ENCODE results near the gene WDFY3. TPM values are rescaled to one million over a fixed set of nuclear protein-coding genes. Genes with fewer than 3 reads are reported as not detected.

Gene WDFY3
- total and polyA plus RNA-seq, 9 of the 15 experiments (the other 6 are each of a cell fraction or from before 2014, with no cell fraction given) = 0.58 to 13.5 (median 9.4) TPM

- TF ChIP-seq, protein P1, sequence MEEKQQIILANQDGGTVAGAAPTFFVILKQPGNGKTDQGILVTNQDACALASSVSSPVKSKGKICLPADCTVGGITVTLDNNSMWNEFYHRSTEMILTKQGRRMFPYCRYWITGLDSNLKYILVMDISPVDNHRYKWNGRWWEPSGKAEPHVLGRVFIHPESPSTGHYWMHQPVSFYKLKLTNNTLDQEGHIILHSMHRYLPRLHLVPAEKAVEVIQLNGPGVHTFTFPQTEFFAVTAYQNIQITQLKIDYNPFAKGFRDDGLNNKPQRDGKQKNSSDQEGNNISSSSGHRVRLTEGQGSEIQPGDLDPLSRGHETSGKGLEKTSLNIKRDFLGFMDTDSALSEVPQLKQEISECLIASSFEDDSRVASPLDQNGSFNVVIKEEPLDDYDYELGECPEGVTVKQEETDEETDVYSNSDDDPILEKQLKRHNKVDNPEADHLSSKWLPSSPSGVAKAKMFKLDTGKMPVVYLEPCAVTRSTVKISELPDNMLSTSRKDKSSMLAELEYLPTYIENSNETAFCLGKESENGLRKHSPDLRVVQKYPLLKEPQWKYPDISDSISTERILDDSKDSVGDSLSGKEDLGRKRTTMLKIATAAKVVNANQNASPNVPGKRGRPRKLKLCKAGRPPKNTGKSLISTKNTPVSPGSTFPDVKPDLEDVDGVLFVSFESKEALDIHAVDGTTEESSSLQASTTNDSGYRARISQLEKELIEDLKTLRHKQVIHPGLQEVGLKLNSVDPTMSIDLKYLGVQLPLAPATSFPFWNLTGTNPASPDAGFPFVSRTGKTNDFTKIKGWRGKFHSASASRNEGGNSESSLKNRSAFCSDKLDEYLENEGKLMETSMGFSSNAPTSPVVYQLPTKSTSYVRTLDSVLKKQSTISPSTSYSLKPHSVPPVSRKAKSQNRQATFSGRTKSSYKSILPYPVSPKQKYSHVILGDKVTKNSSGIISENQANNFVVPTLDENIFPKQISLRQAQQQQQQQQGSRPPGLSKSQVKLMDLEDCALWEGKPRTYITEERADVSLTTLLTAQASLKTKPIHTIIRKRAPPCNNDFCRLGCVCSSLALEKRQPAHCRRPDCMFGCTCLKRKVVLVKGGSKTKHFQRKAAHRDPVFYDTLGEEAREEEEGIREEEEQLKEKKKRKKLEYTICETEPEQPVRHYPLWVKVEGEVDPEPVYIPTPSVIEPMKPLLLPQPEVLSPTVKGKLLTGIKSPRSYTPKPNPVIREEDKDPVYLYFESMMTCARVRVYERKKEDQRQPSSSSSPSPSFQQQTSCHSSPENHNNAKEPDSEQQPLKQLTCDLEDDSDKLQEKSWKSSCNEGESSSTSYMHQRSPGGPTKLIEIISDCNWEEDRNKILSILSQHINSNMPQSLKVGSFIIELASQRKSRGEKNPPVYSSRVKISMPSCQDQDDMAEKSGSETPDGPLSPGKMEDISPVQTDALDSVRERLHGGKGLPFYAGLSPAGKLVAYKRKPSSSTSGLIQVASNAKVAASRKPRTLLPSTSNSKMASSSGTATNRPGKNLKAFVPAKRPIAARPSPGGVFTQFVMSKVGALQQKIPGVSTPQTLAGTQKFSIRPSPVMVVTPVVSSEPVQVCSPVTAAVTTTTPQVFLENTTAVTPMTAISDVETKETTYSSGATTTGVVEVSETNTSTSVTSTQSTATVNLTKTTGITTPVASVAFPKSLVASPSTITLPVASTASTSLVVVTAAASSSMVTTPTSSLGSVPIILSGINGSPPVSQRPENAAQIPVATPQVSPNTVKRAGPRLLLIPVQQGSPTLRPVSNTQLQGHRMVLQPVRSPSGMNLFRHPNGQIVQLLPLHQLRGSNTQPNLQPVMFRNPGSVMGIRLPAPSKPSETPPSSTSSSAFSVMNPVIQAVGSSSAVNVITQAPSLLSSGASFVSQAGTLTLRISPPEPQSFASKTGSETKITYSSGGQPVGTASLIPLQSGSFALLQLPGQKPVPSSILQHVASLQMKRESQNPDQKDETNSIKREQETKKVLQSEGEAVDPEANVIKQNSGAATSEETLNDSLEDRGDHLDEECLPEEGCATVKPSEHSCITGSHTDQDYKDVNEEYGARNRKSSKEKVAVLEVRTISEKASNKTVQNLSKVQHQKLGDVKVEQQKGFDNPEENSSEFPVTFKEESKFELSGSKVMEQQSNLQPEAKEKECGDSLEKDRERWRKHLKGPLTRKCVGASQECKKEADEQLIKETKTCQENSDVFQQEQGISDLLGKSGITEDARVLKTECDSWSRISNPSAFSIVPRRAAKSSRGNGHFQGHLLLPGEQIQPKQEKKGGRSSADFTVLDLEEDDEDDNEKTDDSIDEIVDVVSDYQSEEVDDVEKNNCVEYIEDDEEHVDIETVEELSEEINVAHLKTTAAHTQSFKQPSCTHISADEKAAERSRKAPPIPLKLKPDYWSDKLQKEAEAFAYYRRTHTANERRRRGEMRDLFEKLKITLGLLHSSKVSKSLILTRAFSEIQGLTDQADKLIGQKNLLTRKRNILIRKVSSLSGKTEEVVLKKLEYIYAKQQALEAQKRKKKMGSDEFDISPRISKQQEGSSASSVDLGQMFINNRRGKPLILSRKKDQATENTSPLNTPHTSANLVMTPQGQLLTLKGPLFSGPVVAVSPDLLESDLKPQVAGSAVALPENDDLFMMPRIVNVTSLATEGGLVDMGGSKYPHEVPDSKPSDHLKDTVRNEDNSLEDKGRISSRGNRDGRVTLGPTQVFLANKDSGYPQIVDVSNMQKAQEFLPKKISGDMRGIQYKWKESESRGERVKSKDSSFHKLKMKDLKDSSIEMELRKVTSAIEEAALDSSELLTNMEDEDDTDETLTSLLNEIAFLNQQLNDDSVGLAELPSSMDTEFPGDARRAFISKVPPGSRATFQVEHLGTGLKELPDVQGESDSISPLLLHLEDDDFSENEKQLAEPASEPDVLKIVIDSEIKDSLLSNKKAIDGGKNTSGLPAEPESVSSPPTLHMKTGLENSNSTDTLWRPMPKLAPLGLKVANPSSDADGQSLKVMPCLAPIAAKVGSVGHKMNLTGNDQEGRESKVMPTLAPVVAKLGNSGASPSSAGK (IDR thresholded peaks at IDR 0.05) = no peak
- TF ChIP-seq NFE2L1 (tag; IDR thresholded peaks at IDR 0.05; ENCODE audit: borderline replicate concordance, low read depth) (no peak), PPARD (CRISPR knock-in tag; IDR thresholded peaks at IDR 0.05) (no peak), ZBTB12 (CRISPR knock-in tag; IDR thresholded peaks at IDR 0.05) (no peak)
These were observed 125.1 kb downstream of the WDFY3 start (continued) for GRCh38 chr4:84841435-84841834.
